Measurements from ENCODE around the gene OPCML.
"Not testable (repeated sequence)": the region's sequence is repeated elsewhere in the genome, so short reads cannot be mapped to it uniquely, and the experiment has no call there.

The OPCML gene

DNA sequence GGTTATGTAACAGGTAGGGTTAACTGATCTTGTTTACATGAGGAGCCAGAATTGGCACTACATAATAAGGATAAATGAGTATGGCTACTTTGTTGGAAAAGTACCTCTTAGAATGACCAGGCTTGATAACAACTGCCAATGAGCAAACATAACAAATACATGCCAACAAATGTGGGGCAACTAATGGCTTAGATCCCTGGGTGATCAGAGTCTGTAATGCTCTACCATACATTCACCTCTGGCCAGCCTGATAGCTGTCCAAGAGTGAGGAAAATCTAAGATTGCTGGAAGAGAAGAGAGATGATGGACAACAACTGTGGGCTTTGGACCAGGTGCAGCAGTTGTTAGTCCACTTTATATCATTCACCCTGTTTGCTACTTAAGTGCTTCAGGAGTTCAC, 1136.9 kb downstream of the OPCML start:
- TF ChIP-seq, protein P1, sequence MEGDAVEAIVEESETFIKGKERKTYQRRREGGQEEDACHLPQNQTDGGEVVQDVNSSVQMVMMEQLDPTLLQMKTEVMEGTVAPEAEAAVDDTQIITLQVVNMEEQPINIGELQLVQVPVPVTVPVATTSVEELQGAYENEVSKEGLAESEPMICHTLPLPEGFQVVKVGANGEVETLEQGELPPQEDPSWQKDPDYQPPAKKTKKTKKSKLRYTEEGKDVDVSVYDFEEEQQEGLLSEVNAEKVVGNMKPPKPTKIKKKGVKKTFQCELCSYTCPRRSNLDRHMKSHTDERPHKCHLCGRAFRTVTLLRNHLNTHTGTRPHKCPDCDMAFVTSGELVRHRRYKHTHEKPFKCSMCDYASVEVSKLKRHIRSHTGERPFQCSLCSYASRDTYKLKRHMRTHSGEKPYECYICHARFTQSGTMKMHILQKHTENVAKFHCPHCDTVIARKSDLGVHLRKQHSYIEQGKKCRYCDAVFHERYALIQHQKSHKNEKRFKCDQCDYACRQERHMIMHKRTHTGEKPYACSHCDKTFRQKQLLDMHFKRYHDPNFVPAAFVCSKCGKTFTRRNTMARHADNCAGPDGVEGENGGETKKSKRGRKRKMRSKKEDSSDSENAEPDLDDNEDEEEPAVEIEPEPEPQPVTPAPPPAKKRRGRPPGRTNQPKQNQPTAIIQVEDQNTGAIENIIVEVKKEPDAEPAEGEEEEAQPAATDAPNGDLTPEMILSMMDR (conservative IDR thresholded peaks at IDR 0.05): no peak
- H3K27ac ChIP-seq: no peak overlapping the region

DNA sequence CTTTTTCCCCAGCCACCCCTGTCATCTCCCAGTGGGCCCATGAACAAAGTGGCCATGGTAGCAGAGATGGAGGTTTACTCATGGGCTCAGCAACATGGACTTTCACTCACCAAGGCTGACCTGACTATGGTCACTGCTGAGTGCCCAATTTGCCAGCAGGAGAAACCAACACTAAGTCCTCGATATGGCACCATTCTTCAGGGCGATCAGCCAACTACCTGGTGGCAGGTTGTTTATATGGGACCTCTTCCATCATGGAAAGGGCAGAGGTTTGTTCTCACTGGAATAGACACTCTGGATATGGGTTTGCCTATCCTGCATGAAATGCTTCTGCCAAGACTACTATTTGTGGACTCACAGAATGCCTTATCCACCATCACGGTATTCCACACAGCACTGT, 1152.8 kb downstream of the OPCML start:
- no peak overlapping the region for H3K27ac ChIP-seq
- TF ChIP-seq, protein P1 (conservative IDR thresholded peaks at IDR 0.05): no peak

DNA sequence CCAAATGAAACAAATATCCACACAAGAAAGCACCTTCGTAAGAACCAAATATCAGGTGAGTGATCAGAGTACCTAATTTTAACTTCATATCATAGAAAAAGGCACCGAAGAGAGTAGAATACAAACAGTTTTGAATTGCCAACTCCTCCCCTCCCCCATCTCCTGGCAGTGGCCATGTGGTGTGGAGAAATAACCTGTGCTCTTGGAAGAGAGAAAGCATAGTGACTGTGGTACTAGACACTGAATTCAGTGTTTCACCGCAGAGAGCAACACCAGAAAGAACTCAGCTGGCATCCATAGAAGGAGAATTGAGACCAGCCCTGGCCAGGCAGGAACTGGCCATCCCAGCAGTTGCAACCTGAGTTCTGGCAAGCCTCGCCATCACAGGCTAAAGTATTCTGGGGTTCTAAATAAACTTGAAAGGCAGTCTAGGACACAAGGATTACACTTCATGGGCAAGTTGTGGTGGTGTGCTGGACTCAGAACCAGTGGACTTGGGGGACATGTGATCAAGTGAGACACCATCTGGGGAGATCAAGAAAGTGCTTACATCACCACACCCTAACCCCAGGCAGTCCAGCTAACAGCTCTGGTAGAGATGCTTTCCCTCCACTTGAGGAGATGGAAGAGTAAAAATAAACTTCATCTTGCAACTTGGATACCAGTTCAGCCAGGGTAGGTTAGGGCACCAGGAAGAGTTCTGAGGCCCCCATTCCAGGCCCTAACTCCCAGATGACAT, 1158.7 kb downstream of the OPCML start:
- TF ChIP-seq, protein P1 (conservative IDR thresholded peaks at IDR 0.05): no peak
- H3K27ac ChIP-seq: no peak overlapping the region

DNA sequence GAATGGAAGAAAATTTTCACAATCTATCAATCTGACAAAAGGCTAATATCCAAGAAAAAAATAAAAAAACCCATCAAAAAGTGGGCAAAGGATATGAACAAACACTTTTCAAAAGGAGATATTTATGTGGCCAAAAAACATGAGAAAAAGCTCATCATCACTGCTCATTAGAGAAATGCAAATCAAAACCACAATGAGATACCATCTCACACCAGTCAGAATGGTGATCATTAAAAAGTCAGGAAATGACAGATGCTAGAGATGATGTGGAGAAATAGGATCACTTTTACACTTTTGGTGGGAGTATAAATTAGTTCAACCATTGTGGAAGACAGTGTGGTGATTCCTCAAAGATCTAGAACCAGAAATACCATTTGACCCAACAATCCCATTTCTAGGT, 1162.2 kb downstream of the OPCML start:
- H3K27ac ChIP-seq: not testable (repeated sequence)

DNA sequence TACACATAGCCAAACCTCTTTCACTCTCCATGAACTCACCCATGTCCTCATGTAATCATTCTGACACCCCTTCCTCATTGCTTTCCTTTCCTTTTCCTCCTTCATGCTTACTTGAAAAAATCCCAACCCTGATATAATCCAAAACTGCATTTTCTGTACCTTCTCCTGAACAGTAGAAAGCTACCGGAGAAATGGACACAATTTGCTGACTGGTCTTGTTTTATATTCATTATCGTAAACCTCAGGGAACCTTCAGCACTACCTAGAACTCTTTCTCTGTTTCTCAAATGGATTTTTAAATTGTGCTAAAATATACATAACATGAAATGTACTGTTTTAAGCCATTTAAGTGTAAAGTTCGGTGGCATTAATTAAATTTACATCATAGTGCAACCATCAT, 1165.0 kb downstream of the OPCML start:
- no peak overlapping the region for H3K27ac ChIP-seq
- TF ChIP-seq, protein P1 (conservative IDR thresholded peaks at IDR 0.05): no peak

DNA sequence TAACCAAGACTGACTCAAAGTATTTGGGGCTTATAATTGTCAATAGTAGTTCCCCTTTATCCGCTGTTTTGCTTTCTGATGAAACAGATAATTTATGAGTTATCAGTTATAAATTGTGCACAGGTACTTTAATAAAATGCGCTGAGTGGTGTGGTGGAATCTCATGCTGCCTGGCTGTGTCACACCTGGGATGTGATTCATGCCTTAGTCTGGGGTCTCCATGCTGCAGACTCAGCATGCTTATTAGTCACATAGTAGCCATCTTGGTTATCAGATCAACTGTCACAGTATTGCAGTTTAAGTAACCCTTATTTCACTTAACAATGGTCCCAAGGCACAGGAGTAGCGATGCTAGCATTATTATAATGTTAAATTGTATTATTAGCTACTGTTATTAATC, 1166.7 kb downstream of the OPCML start:
- TF ChIP-seq, protein P1 (conservative IDR thresholded peaks at IDR 0.05): no peak
- no peak overlapping the region for H3K27ac ChIP-seq

Data from VCaP (cell line).